KBM-7 (cell line): Measurements from ENCODE around the gene RTCB.

Experiments
- DNase-seq: peaks from one replicate; pipeline ENCODE4 v3.0.0-alpha.2; 2015
- in situ Hi-C: fragments of 300-500 bp; cut with MboI; formaldehyde crosslinking; loops from 2 replicates; pipeline ENCODE4 v1.14.3; 2020; ENCODE audit warnings: low sequenced_read_pairs, low pct_unique_long_range_greater_than_20kb, mixed read lengths

RTCB gene

GRCh38 chr22:32348031-32348611 is 63.9 kb downstream of the RTCB start:
- in situ Hi-C loops = no loop called here
- no peak for DNase-seq

GRCh38 chr22:32343941-32344340 is 68.1 kb downstream of the RTCB start:
- no peak for DNase-seq
- in situ Hi-C loops = no loop called here

- no peak for DNase-seq
- in situ Hi-C loops = no loop called here
Measured at GRCh38 chr22:32342977-32343376, 69.1 kb downstream of the RTCB start.

GRCh38 chr22:32341122-32341740 is 70.8 kb downstream of the RTCB start:
- in situ Hi-C loops = no loop called here
- DNase-seq = no peak

- DNase-seq = no peak
- in situ Hi-C loops = no loop called here
Measured at GRCh38 chr22:32340411-32340810, 71.6 kb downstream of the RTCB start.

GRCh38 chr22:32339190-32340012 is 72.6 kb downstream of the RTCB start:
- in situ Hi-C loops = no loop called here
- no peak for DNase-seq

GRCh38 chr22:32338757-32339156 is 73.3 kb downstream of the RTCB start:
- DNase-seq = no peak
- in situ Hi-C loops = no loop called here
